HepG2 (cell line): ENCODE results near the gene SNUPN. TPM values are rescaled to one million over a fixed set of nuclear protein-coding genes. Genes with fewer than 3 reads are reported as not detected.

Experiments
- EEA1 ChIP-seq: sonication (generic); formaldehyde crosslinking; IDR thresholded peaks from 2 replicates; pipeline ENCODE4 v1.5.1; 2020; ENCODE audit warnings: mild to moderate bottlenecking, missing genetic modification reagents, borderline replicate concordance
- MAFF ChIP-seq: IDR thresholded peaks from 2 replicates; pipeline ENCODE4 v1.6.1; 2011; ENCODE audit warnings: low read depth, low read length, improper control_type of control experiment
- NFKB2 ChIP-seq: sonication (generic); formaldehyde crosslinking; IDR thresholded peaks from 2 replicates; pipeline ENCODE4 v1.4.0; 2020; ENCODE audit warnings: missing genetic modification reagents, borderline replicate concordance
- SNAPC2 ChIP-seq: sonication (generic); formaldehyde crosslinking; IDR thresholded peaks from 2 replicates; pipeline ENCODE4 v1.8.1; 2022; ENCODE audit warnings: mild to moderate bottlenecking, missing genetic modification reagents
- ZNF101 ChIP-seq: sonication (generic); formaldehyde crosslinking; IDR thresholded peaks from 2 replicates; pipeline ENCODE4 v1.4.0; 2020; ENCODE audit warnings: mild to moderate bottlenecking, low read depth, missing genetic modification reagents, borderline replicate concordance
- ZNF136 ChIP-seq: sonication (generic); formaldehyde crosslinking; IDR thresholded peaks from 2 replicates; pipeline ENCODE4 v1.8.1; 2022; ENCODE audit warnings: low read depth, mild to moderate bottlenecking, moderate library complexity, missing genetic modification reagents
- ZNF468 ChIP-seq: sonication (generic); formaldehyde crosslinking; IDR thresholded peaks from 2 replicates; pipeline ENCODE4 v1.8.0; 2022; ENCODE audit warnings: mild to moderate bottlenecking, moderate library complexity, missing genetic modification reagents
- ZNF549 ChIP-seq: sonication (generic); formaldehyde crosslinking; IDR thresholded peaks from 2 replicates; pipeline ENCODE4 v1.5.0; 2020; ENCODE audit warnings: missing genetic modification reagents
- polyA plus RNA-seq, 8 experiments: library from polyadenylated mRNA; depleted of rRNA in 3 of 8; stranded (reverse) in 7 of 8; unstranded in 1 of 8; fragments of >200 nt; fragmentation: Illumina TruSeq in 4 of 8; extraction: Trizol in 4 of 8; gene quantifications; 2 replicates each; pipeline versions ENCODE4 v1.2.1 to v1.2.3, GENCODE V29; 2011 to 2016; ENCODE audit warnings: low read depth in 4 of 8, missing spikeins in 1 of 8, mixed read lengths in 1 of 8; ENCODE audit not compliant: insufficient read depth in 1 of 8
- total RNA-seq, 5 experiments: library from RNA; depleted of rRNA; stranded (reverse); fragments of >200 nt; fragmentation: Illumina TruSeq; extraction: Trizol; gene quantifications; 2 replicates each; pipeline ENCODE4 v1.2.3, GENCODE V29; 2016; ENCODE audit warnings: low read depth in 1 of 5
- TF ChIP-seq, protein P1 (sequence below): sonication (generic); formaldehyde crosslinking; IDR thresholded peaks from 2 replicates; pipeline ENCODE4 v1.4.0; 2020; ENCODE audit warnings: missing genetic modification reagents
- TF ChIP-seq, protein P2 (sequence below): sonication (generic); formaldehyde crosslinking; IDR thresholded peaks from 2 replicates; pipeline ENCODE4 v1.4.0; 2020; ENCODE audit warnings: mild to moderate bottlenecking, missing genetic modification reagents
- TF ChIP-seq, protein P3 (sequence below): sonication (generic); formaldehyde crosslinking; IDR thresholded peaks from 2 replicates; pipeline ENCODE4 v1.4.0; 2020; ENCODE audit warnings: mild to moderate bottlenecking, missing genetic modification reagents
- TF ChIP-seq, protein P4 (sequence below): IDR thresholded peaks from 2 replicates; pipeline ENCODE4 v1.6.1; 2016

The SNUPN gene
- total and polyA plus RNA-seq, 2 of the 13 experiments (the other 11 are each of a cell fraction or from before 2014, with no cell fraction given): 9.0 to 16.4 TPM

DNA sequence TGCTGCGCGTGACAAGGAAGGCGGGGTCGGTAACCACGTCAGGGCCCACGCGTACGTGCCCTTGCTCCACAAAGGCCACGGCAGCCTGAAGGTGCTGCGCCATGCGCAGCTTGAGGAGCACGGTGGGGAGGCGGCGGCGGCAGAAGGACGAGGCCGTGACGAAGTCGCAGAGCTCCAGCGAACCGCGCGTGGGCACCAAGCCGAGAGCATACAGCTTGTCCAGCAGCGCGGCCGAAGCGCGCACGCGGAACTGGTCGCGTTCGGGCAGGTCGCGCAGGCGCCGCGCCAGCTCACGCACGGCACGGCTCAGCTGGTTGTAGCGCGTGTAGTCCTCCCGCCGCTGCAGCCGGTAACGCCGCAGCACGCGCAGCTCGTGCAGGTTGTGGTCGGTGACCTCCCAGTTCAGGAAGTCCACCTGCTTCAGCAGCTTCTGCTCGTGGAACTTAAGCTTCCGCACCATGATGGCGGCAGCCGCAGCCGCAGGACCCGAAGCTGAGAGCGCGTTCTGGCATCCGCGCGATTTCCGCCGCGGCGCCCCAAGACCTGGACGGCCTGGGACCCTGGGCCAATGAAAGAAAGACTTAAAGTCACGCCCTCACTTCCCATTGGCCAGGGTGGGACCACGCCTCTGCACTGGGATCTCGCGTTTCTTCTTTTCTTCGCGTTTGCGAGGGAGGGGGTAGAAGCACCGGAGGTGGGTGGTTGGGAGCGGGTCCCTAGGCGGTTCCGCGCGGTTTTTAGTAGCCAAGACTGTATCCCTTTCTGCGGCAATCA lies 14.4 kb upstream of the SNUPN start, which contains the start of gene IMP3 (continued):
- TF ChIP-seq, protein P1, sequence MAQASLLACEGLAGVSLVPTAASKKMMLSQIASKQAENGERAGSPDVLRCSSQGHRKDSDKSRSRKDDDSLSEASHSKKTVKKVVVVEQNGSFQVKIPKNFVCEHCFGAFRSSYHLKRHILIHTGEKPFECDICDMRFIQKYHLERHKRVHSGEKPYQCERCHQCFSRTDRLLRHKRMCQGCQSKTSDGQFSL (CRISPR knock-in tag): 0 out of 2 replicates have a peak, but pooled peaks have one; percentile 53
- TF ChIP-seq, protein P2, sequence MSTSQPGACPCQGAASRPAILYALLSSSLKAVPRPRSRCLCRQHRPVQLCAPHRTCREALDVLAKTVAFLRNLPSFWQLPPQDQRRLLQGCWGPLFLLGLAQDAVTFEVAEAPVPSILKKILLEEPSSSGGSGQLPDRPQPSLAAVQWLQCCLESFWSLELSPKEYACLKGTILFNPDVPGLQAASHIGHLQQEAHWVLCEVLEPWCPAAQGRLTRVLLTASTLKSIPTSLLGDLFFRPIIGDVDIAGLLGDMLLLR (CRISPR knock-in tag): peak; percentile 92; the same call in 1 of the 2 replicates
- peak; percentile 65; the same call in 1 of the 2 replicates for TF ChIP-seq NFKB2 (CRISPR knock-in tag)
- peak; percentile 94 for TF ChIP-seq SNAPC2
- TF ChIP-seq ZNF468 (CRISPR knock-in tag): no peak
- no peak; the same call in 1 of the 2 replicates for TF ChIP-seq ZNF101
- TF ChIP-seq, protein P3, sequence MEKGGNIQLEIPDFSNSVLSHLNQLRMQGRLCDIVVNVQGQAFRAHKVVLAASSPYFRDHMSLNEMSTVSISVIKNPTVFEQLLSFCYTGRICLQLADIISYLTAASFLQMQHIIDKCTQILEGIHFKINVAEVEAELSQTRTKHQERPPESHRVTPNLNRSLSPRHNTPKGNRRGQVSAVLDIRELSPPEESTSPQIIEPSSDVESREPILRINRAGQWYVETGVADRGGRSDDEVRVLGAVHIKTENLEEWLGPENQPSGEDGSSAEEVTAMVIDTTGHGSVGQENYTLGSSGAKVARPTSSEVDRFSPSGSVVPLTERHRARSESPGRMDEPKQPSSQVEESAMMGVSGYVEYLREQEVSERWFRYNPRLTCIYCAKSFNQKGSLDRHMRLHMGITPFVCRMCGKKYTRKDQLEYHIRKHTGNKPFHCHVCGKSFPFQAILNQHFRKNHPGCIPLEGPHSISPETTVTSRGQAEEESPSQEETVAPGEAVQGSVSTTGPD (CRISPR knock-in tag): no peak
- TF ChIP-seq, protein P4, sequence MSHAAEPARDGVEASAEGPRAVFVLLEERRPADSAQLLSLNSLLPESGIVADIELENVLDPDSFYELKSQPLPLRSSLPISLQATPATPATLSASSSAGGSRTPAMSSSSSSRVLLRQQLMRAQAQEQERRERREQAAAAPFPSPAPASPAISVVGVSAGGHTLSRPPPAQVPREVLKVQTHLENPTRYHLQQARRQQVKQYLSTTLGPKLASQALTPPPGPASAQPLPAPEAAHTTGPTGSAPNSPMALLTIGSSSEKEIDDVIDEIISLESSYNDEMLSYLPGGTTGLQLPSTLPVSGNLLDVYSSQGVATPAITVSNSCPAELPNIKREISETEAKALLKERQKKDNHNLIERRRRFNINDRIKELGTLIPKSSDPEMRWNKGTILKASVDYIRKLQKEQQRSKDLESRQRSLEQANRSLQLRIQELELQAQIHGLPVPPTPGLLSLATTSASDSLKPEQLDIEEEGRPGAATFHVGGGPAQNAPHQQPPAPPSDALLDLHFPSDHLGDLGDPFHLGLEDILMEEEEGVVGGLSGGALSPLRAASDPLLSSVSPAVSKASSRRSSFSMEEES (CRISPR knock-in tag): peak; percentile 10
- TF ChIP-seq EEA1: 0 out of 2 replicates have a peak, but pooled peaks have one; percentile 53
- TF ChIP-seq MAFF: no peak
- TF ChIP-seq ZNF136 (CRISPR knock-in tag): peak; percentile 35; the same call in 1 of the 2 replicates
- no peak for TF ChIP-seq ZNF549 (CRISPR knock-in tag)
